Measurements from ENCODE around the gene TMEM140. TPM values are rescaled to one million over a fixed set of nuclear protein-coding genes. Genes with fewer than 3 reads are reported as not detected.

Gene TMEM140
- not detected for total RNA-seq (ENCODE audit: unreplicated experiment)
- long read RNA-seq: 0 reads

DNA sequence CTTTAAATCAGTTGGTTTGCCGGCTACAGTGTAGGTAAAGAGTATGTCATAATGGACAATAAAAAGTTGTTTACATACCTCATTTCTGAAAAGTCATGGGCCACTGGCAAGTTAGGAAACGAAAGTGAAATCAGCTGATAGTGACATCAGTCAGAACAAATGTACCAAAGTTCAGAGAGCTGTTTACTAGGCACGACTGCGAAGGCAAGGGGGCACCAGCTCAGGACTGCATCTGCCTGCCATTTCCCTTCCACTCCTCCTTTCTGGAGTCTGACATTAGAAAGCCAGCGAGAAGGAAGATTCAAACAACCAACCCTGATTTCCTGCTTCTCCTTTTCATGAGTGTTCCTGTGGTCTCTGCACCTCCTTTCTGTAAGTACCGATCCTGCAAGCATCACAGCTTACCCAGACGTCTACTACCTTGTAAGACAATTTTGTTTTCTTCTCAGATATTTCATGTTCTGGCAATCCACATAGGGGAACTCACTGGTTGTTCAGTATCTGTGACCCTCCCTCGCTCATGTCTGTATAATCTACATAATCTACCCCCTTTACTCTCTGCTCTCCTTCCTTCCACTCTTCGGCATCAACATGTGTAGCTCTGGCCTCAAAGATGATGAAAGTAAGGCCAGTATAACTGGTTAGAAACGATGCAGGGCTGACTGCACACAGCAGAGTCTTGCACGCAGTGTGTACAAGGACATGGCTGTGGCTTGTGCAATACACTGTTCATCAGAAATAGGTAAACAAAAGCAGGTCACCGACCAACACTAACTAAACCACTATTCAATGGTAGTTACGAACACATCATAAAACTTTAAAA lies at the start of gene TMEM140:
TMEM140 (plus strand) TSS at position 174 of the 823 bp plus-strand sequence. CDS start 16,370 bp downstream, outside the sequence.
- peaks cover 3% of the 10 kb centered on the region for H3K27me3 Mint-ChIP-seq (ENCODE audit: unreplicated experiment)
- TF ChIP-seq CTCF (IDR thresholded peaks at IDR 0.05; ENCODE audit: unreplicated experiment): no peak
- DNase-seq (ENCODE audit: low spot score): no peak
- H3K36me3 Mint-ChIP-seq (ENCODE audit: low read depth, unreplicated experiment): peaks cover 3% of the 10 kb centered on the region
- no peaks in the 10 kb centered on the region for H3K9me3 Mint-ChIP-seq (ENCODE audit: unreplicated experiment)
- H3K27ac Mint-ChIP-seq (ENCODE audit: unreplicated experiment): no peak within 1 kb of the TSS
- peaks cover 6% of the 10 kb centered on the region for H3K4me1 Mint-ChIP-seq (ENCODE audit: unreplicated experiment)
- no peak within 1 kb of the TSS for H3K4me3 Mint-ChIP-seq (ENCODE audit: unreplicated experiment)

- H3K9me3 Mint-ChIP-seq (ENCODE audit: unreplicated experiment): no peaks in the 10 kb centered on the region
- H3K4me3 Mint-ChIP-seq (ENCODE audit: unreplicated experiment): no peak overlapping the region
- peaks cover 13% of the 10 kb centered on the region for H3K4me1 Mint-ChIP-seq (ENCODE audit: unreplicated experiment)
- no peak overlapping the region for H3K27ac Mint-ChIP-seq (ENCODE audit: unreplicated experiment)
- no peaks in the 10 kb centered on the region for H3K36me3 Mint-ChIP-seq (ENCODE audit: low read depth, unreplicated experiment)
- TF ChIP-seq CTCF (IDR thresholded peaks at IDR 0.05; ENCODE audit: unreplicated experiment): no peak
- DNase-seq (ENCODE audit: low spot score): no peak
- no peaks in the 10 kb centered on the region for H3K27me3 Mint-ChIP-seq (ENCODE audit: unreplicated experiment)
These were observed 49.5 kb upstream of the TMEM140 start for GRCh38 chr7:135098391-135098790.

GRCh38 chr7:135100856-135101255 lies 47.0 kb upstream of the TMEM140 start:
- H3K36me3 Mint-ChIP-seq (ENCODE audit: low read depth, unreplicated experiment): no peaks in the 10 kb centered on the region
- H3K4me1 Mint-ChIP-seq (ENCODE audit: unreplicated experiment): peaks cover 3% of the 10 kb centered on the region
- no peaks in the 10 kb centered on the region for H3K9me3 Mint-ChIP-seq (ENCODE audit: unreplicated experiment)
- H3K4me3 Mint-ChIP-seq (ENCODE audit: unreplicated experiment): no peak overlapping the region
- no peak for TF ChIP-seq CTCF (IDR thresholded peaks at IDR 0.05; ENCODE audit: unreplicated experiment)
- H3K27ac Mint-ChIP-seq (ENCODE audit: unreplicated experiment): no peak overlapping the region
- no peaks in the 10 kb centered on the region for H3K27me3 Mint-ChIP-seq (ENCODE audit: unreplicated experiment)
- DNase-seq (ENCODE audit: low spot score): no peak

DNA sequence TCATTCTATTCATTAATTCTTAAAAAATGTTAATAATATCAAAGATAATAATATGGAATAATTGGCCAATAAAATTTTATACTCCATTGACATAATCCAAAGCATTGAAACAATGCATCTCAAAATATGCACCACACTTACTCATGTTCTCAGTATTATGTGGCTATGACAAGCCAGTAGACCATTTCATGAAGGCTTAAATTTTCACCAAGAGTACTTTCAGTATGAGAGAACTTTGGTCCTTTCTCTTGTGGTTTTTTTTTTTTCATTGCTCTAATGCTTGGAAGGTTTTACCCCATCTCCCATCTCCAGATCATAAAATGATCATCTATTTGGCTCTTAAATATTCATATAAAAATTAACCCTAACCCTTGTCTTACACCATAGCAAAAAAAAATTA lies 45.5 kb upstream of the TMEM140 start:
- no peaks in the 10 kb centered on the region for H3K27me3 Mint-ChIP-seq (ENCODE audit: unreplicated experiment)
- DNase-seq (ENCODE audit: low spot score): no peak
- TF ChIP-seq CTCF (IDR thresholded peaks at IDR 0.05; ENCODE audit: unreplicated experiment): no peak
- H3K4me1 Mint-ChIP-seq (ENCODE audit: unreplicated experiment): peaks cover 3% of the 10 kb centered on the region
- no peaks in the 10 kb centered on the region for H3K9me3 Mint-ChIP-seq (ENCODE audit: unreplicated experiment)
- no peaks in the 10 kb centered on the region for H3K36me3 Mint-ChIP-seq (ENCODE audit: low read depth, unreplicated experiment)
- H3K4me3 Mint-ChIP-seq (ENCODE audit: unreplicated experiment): no peak overlapping the region
- H3K27ac Mint-ChIP-seq (ENCODE audit: unreplicated experiment): no peak overlapping the region

DNA sequence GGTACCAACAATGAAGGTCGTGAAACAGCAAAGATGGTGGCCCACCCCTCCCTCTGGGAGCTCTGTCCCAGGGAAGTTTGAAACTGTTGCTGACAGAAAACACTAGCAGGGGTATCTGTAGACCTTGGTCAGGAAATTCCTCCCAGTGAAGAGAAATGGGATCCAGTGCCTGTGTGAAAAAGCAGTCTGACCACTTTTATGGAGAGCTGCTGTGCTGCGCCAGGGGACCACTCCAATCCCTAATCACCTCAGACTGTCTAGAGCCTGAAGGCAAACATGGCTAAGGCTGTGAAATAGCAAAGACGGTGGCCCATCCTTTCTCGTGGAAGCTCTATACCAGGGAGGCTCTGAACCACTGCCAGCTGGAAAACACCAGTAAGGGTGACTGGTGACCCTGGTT lies 38.3 kb upstream of the TMEM140 start:
- H3K4me1 Mint-ChIP-seq (ENCODE audit: unreplicated experiment): no peaks in the 10 kb centered on the region
- TF ChIP-seq CTCF (IDR thresholded peaks at IDR 0.05; ENCODE audit: unreplicated experiment): no peak
- H3K27ac Mint-ChIP-seq (ENCODE audit: unreplicated experiment): no peak overlapping the region
- no peaks in the 10 kb centered on the region for H3K9me3 Mint-ChIP-seq (ENCODE audit: unreplicated experiment)
- no peak overlapping the region for H3K4me3 Mint-ChIP-seq (ENCODE audit: unreplicated experiment)
- DNase-seq (ENCODE audit: low spot score): no peak
- no peaks in the 10 kb centered on the region for H3K27me3 Mint-ChIP-seq (ENCODE audit: unreplicated experiment)
- no peaks in the 10 kb centered on the region for H3K36me3 Mint-ChIP-seq (ENCODE audit: low read depth, unreplicated experiment)

Data from endothelial cell (in vitro differentiated cells).